GM18499 (cell line): ENCODE results near the gene TCOF1.
A peak's percentile ranks its signal among the peaks of the same experiment; 100 is the strongest.
"Not testable (repeated sequence)": the region's sequence is repeated elsewhere in the genome, so short reads cannot be mapped to it uniquely, and the experiment has no call there.

ENCODE experiments used
- ATAC-seq: cut with Tn5 transposase; IDR thresholded peaks from one replicate; pipeline ENCODE4 v1.9.1; 2021; ENCODE audit warnings: moderate number of reproducible peaks; ENCODE audit not compliant: insufficient read depth, unreplicated experiment

TCOF1 gene

DNA sequence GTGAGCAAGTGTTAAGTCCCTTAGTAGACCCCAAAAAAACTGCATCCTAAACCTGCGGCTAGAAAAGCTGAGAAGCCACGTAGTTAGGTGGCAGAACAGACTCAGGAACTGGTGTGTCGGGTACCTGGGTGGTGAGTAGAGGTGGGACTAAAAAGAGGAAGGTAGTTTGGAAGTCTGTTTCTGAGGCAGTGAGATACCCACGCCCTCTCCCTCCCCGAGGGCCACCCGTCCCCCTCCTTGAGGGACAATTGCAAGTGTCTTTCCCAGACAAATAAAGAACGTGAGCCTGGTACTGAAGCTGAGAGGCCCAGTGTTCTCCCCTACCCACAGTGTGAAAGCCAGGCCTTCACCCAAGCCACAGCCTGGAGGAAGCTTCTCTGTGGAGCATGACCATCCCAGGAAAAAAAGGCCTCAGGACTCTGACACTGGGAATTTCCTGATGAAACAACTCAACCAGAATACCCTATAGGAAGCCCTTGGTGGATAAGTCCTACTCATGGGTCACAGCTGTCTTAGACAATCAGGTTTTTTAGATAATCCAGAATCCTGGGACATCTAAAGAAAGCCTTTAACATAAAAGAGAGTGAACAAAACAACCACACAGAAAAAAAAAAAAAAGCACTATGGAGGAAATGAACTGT, 62.3 kb downstream of the TCOF1 start:
- no peak for ATAC-seq

DNA sequence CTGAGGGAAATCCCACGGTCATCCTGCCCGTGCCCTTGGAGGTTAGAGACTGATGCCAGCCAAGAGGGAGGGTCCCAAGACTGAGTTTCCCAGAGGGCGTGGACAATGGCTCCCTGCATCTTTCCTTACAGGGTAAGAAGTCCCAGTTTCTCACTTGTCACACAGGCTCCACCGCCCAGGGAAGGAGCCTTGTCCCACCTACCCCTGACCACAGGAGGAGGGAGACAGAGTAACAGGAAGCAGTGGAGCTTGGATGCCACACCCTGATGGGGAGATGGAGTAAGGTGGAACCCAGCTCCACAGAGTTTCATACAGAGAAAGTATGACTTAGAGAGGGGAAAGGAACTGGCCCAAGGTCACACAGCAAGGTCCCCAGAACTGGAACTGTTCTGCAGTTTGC, 64.6 kb downstream of the TCOF1 start:
- ATAC-seq = no peak

DNA sequence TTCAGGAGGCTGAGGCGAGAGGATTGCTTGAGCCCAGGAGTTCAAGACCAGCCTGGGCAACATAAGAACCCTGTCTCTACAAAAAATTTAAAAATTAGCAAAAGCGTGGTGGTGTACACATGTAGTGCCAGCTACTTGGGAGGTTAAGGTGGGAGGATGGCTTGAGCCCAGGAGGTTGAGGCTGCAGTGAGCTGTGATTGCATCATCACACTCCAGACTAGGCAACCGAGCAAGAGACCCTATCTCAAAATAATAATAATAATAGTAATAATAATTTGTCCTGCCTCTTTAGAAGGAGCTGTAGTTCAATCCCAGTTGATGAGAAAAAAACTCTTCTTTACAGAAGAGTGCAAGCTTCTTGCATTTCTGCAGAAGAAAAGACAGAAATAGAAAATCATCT, 65.3 kb downstream of the TCOF1 start:
- ATAC-seq = no peak

DNA sequence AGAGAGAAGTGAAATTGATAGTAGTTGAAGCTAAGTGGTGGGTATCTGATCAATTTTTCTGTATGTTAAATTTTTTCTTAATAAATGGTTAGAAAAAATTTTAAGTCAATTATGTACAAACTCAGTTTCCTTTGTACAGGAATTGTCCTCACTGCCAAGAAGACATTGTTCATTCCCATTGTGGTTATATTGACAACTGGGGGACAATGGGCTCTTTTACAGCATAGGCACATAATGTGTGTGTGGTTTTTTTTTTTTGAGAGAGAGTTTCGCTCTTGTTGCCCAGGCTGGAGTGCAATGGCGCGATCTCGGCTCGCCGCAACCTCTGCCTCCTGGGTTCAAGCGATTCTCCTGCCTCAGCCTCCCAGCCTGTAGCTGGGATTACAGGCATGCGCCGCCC, 68.7 kb downstream of the TCOF1 start:
- ATAC-seq = not testable (repeated sequence)

DNA sequence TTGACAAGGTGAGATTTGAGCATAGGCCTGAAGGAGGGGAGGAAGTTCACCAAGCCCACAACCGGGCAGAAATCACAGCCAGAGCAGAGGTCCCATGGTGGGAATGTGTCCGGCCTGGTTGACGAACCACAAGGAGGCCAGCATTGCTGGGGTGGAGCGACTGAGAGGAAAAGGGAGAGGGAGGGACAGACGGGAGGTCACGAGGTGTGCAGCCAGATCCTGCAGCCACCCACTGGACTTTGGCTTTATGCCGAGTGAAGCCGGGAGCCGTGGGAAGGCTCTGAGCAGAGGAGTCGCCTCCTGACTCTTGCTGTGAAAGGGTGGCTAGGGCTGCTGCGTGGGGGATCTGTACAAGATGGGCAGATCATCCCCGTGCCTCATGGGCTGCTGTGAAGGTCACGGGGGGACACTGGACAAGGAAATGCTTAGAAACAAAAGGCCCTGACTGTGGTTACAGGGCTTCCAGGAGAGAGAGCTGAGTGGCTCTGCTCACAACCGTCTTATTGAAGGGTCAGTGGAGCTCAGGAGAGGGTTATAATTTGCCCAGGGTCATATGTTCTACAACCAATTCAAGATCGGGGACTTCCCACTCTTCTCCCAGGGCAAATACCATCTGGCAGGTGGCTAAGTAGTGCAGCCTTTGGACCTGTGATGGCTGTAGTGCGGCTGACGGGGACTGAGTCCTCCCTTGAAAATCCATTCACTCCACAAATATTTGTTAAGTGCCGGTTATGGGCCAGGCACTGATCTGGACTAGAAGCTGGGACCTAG, 70.8 kb downstream of the TCOF1 start:
- no peak for ATAC-seq

DNA sequence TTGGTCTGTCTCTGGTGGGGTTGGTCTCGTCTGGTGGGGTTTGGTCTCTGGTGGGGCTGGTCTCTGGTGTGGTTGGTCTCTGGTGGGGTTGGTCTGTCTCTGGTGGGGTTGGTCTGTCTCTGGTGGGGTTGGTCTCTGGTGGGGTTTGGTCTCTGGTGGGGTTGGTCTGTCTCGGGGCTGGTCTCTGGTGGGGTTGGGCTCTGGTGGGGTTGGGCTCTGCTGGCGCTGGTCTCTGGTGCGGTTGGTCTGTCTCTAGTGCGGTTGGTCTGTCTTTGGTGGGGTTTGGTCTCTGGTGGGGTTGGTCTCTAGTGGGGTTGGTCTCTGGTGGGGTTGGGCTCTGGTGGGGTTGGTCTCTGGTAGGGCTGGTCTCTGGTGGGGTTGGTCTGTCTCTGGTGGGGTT, 71.5 kb downstream of the TCOF1 start:
- ATAC-seq = no peak

DNA sequence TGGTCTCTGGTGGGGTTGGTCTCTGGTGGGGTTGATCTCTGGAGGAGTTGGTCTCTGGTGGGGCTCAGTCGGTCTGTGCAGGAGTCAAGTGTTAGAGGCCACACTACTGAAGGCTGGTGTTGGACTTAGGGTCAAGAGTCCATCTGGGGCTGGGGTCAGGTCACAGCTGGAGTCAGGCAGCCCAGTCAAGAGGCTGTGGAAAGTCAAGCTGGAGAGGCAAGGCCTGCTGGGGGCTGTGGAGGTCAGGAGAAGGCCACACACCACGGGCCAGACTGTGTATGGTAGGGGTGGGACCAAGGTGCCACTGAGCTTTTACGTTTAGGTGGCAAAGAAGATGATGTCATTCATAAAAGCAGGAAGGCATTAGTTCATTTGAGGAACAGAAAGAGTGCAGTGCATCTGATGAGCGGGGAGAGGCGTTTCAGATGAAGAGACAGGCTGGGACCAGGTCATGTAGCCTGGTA, 71.9 kb downstream of the TCOF1 start:
- ATAC-seq = no peak

DNA sequence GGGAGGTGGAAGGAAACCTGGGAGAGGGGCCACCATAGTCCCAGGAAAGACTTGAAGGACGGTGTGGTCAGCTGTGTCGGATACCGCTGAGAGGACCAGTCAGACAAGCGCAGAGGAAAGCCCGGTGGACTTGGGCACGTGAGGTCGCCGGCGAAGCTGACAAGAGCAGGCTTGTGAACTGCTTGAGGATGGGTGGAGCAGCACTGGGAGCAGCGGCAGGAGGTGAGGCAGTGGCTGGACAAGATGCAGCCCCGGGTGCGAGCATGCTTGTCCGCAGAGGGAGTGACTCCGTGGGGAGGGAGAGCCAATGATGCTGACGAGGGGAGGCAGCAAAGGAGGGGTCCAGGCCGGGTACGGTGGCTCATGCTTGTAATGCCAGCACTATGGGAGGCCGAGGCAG, 73.6 kb downstream of the TCOF1 start:
- ATAC-seq = no peak

DNA sequence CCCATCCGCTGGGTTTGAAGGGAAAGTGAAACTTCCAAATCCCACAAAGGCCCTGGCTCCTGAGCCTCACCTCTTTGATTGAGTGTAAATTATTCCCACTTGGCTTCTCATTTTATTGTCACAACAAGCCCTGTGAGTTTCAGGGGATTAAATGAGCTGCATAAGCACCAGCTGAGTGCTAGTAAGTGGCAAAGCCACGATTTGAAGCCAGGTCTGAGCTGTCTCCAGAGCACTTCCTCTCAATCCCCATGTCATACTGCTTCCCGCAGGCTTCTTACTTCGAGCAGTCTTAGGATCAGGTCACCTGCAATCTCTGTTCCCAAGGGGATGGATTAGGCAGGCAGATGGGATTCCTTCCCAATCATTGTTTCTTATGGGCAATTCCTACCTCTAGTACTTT, 74.1 kb downstream of the TCOF1 start:
- ATAC-seq = no peak

DNA sequence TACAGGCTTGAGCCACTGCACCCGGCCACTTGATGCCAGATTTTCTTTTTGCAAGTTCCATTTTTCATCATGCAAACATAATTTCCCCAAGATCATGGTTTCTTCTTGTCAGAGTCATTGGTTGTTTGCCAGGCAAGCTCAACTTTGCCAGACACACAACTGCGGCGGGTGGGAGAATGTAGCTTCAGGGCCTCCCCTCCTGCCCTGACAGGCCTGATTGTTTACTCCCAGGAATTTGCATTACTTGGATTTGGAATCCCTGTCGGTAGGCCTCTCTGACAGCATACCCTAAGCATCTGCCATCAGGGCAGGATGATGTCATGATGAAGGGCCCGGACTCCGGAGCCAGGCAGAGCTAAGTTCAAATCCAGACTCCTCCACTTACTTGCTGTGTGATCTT, 77.0 kb downstream of the TCOF1 start:
- ATAC-seq = no peak

DNA sequence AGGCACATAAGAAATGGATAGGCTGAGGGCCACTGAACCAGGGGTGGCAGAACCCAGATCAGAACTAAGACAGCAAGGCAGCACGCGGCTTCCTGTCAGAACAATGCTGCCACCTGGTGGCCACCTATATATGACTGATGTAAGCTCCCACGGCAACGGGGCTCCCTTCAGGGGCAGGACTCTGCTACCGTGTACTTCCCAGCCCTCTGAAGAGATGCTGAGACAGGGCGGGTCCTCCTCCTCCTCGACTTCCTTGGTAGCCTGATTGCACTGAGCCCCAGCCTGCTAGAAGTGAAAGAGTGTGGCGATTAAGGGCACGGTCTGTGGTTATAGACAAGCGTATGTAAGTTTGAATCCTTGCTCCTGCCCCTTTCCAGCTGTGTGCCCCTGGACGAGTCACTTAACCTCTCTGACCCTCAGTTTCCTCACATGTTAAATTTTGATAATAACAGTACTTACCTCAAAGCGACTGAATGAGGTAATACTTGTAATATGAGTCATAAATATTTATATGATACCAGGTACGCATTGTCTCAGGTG, 78.7 kb downstream of the TCOF1 start:
- ATAC-seq = peak; percentile 89

DNA sequence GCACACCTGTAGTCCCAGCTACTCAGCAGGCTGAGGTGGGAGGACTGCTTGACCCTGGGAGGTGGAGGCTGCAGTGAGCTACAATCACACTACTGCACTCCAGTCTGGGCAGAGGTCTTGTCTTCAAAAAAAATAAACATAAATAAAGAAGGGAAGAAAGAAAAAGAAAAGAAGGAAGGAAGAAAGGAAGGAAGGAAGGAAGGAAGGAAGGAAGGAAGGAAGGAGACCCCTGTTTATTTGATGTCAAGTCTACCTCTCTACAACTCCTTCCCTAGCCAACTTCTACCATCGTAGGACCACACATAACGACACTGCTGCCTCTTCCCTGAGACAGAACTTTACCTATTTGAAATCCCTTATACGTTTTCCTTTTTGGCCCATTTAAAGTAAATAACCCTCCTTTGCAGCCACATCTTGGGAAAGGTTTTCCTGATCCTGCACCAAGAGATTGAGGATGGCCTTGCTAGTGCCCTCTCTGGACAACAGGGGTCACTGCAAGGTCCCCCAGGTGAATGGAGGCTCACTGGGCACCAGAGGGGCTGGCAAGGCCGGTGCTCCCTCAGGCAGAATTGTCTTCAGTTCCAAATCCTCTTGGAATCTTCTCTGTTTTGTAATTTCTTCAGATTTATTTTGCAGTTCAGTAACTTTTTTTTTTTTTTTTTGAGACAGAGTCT, 81.5 kb downstream of the TCOF1 start:
- no peak for ATAC-seq

DNA sequence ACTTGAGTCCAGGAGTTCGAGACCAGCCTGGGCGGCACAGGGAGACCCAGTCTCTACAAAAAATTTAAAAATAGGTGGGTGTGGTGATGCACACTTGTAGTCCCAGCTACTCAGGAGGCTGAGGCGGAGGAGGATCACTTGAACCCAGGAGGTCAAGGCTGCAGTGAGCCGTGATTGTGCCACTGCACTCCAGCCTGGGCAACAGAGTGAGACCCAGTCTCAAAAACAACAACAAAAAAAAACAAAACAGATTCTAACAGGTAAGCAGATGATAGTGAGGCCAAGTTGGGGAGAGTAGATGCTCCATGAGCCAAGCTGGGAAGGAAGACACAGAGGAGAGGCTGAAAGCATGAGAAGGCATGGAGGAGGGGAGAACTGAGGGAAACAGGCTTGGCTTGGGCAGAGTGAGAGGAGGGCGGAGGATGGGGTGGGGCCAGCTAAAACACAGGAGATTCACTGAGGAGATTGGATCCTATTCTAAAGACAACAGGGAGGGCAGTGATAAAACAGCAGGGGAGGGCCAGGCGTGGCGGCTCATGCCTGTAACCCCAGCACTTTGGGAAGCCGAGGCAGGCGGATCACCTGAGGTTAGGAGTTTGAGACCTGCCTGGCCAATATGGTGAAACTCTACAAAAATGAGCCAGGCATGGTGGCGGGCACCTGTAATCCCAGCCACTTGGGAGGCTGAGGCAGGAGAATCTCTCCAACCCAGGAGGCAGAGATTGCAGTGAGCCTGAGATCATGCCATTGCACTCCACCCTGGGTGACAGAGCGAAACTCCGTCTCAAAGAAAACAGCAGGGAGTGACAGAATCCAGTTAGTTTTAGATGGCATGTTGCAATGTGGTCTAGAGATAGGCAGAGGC, 83.7 kb downstream of the TCOF1 start:
- ATAC-seq = no peak

DNA sequence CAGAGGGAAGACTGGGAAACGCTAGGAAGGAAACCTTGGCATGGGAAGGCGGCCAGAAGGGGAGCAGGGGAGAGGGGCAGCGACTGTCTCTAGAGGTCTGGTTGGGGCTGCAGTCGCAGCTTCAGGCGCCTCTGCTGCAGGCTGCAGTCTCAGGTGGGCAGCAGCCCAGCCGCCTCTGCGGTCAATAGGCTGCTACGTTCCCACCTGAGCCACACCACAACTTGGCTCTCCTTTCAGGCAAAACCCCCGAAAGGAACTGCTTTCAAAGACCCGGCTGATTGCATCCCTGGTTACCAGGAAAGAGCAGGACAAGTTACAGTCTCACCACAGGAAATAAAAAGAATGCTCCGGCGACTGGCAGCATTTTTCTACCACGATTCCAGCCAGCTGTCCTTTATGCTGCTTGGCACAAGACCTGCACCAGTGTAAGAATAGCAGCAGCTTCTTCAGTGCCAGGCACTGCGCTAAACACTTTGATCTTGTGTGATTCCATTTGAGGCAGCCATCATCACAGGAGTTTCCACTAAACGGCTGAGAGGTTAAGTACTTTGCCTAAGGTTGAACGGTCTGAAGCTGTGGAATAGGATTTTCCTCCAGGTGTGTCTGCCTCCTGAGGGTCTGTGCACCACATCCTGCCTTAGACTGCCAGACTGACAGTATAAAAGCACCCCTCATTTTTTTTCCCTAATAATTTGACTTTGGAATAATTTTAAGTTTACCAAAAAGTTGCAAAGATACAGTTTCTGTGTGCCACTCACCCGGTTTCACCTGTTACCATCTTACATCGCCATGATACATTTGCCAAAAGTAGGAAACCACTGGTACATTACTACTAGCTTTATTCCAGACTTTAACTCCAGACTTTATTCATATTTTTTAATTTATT, 84.6 kb downstream of the TCOF1 start:
- ATAC-seq = no peak

DNA sequence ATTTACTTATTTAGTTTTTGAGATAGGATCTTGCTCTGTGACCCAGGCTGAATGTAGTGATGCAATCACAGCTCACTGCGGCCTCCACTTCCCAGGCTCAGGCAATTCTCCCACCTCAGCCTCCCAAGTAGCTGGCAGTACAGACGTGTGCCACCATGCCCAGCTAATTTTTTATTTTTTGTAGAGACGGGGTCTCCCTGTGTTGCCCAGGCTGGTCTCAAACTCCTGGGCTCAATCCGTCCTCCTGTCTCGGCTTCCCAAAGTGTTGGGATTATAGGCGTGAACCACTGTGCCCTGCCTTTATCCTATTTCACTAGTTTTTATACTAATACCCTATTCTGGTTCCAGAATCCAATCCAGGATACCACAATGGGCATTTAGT, 85.2 kb downstream of the TCOF1 start:
- no peak for ATAC-seq

DNA sequence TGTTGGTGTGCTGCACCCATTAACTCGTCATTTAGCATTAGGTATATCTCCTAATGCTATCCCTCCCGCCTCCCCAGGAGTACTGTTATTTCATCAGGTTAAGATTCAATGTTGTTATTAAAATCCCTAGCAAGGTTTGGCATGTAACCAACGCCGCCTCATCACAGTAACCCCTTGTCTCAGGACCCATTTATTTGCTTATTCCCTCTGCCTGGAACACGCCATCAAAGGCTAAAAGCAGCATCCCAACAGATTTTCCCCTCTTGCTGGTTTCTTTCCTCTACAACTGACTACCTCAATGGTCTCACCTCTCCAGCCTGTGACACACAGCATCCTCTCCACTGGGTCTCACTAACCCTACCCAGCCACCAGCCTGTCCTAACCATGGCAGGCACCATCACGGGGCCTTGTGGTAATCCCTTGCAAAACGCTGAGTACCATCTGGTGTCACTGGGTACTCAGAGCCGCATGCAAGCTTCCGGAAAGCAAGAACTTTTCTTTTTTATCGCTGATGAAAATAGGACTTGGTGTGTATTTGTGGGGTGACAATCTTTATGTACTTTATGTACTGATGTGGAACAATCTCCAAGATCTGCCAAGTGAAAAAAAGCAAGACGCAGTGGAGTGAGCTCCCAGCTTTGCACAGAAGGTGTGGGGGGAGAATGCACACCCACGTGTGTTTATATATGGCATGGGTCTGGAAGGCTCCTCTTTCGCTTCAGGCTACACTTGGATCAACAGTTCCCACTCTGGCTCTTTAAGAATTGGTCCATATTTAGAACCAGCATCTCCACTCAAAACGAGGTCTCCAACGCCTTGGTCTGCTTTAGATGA, 86.0 kb downstream of the TCOF1 start:
- no peak for ATAC-seq

DNA sequence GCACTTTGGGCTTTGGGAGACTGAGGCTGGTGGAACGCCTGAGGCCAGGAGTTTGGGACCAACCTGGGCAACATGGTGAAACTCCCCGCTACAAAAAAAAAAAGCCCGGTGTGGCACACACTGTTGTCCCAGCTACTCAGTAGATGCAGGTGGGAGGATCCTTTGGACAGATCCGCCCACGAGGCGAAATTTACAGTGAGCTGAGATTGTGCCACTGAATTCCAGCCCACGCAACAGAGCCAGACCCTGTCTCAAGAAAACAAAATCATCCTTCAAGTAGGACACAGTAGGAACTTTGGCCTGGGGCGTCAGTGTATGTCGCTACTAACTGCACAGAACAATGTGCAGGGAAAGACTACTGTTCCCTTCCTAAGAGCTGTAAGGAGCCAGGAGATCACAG, 87.3 kb downstream of the TCOF1 start:
- no peak for ATAC-seq

DNA sequence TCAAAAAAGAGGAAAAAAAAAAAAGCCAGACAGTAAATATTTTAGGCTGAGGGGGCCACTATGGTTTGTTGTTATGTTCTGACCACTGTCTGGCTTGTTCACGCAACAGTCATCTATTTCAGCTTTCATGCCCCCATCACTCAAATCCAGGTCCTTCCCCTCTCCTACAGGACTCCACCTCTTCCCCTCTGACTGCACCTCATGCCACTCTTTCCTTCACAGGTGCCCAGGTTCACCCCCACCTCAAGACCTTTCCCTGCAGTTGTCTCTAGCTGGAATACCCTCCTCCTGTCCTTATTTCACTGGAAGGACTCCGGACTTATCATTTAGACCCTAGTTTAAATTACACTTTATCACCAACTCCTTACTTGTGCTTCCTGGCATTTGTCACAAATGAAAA, 88.6 kb downstream of the TCOF1 start:
- ATAC-seq = no peak

DNA sequence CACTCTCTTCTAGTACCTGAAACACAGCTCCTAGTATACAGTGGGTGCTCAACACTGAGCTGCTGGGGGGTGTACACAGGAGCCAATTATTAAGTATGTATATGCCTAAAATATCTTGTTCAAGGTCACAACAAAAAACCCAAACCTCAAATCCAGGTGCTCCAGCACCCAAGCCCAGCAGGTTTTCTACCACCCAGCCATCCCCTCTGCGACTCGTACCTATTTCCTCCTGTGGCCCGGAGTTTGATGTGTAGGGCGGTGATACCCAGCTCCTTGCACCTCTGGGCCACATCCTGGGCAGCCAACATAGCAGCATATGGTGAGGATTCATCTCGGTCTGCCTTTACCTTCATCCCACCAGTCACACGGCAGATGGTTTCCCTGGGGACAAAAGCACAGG, 89.1 kb downstream of the TCOF1 start:
- ATAC-seq = no peak
